HEK293 (cell line): ENCODE measurements around the gene TTC31.
A peak's percentile ranks its signal among the peaks of the same experiment; 100 is the strongest.

Experiments used
- CTCF ChIA-PET: fragments of 350-600 bp; formaldehyde crosslinking; extraction: SDS; loops from one replicate; lab custom pipeline; 2021; ENCODE audit warnings: antibody characterized with exemption; lab: Yijun Ruan, JAX
- POLR2A ChIA-PET: fragments of 300-600 bp; formaldehyde crosslinking; extraction: SDS; loops from one replicate; lab custom pipeline; 2020; ENCODE audit warnings: antibody characterized with exemption, inconsistent platforms; lab: Yijun Ruan, JAX
- H3K27ac ChIP-seq: fragments of 200-500 bp; sonication (Bioruptor generic); 2 replicates; pipeline ENCODE4 v1.5.1; 2014; ENCODE audit warnings: low read depth, low read length, control low read depth, inconsistent platforms; ENCODE audit errors: extremely low read depth
- H3K36me3 ChIP-seq, 2 experiments: fragments of 200-500 bp in 1 of 2; sonication (Bioruptor generic) in 1 of 2; 1 replicate in 1 of 2; 2 replicates in 1 of 2; pipeline ENCODE4 v1.5.1; 2014 to 2017; ENCODE audit warnings: inconsistent platforms in 2 of 2, low read length in 2 of 2; ENCODE audit not compliant: control insufficient read depth in 2 of 2, insufficient read depth in 1 of 2
- H3K4me1 ChIP-seq: fragments of 200-500 bp; sonication (Bioruptor generic); 2 replicates; pipeline ENCODE4 v1.5.1; 2014; ENCODE audit warnings: mild to moderate bottlenecking, low read length, inconsistent platforms; ENCODE audit not compliant: control insufficient read depth, insufficient read depth
- H3K4me3 ChIP-seq: 2 replicates; pipeline ENCODE4 v1.5.1; 2011; ENCODE audit warnings: low read depth, mild to moderate bottlenecking, control low read depth, low read length, moderate library complexity
- H3K9me3 ChIP-seq: fragments of 200-500 bp; sonication (Bioruptor generic); 2 replicates; pipeline ENCODE4 v1.5.1; 2014; ENCODE audit warnings: low read depth, low read length, inconsistent platforms; ENCODE audit not compliant: control insufficient read depth, insufficient read depth
- CTCF ChIP-seq: fragments of 450-650 bp; formaldehyde crosslinking; IDR thresholded peaks from 2 replicates; pipeline ENCODE4 v1.5.1; 2016; ENCODE audit warnings: missing biosample characterization, missing genetic modification characterization
- GLI2 ChIP-seq: fragments of 450-650 bp; formaldehyde crosslinking; IDR thresholded peaks from 2 replicates; pipeline ENCODE4; 2017; ENCODE audit warnings: missing biosample characterization, missing genetic modification characterization, low read depth, borderline replicate concordance
- GLIS2 ChIP-seq: fragments of 450-650 bp; formaldehyde crosslinking; IDR thresholded peaks from 2 replicates; pipeline ENCODE4 v1.5.1; 2016; ENCODE audit warnings: missing biosample characterization, missing genetic modification characterization
- REPIN1 ChIP-seq: fragments of 450-650 bp; formaldehyde crosslinking; IDR thresholded peaks from 2 replicates; pipeline ENCODE4 v1.5.1; 2017; ENCODE audit warnings: missing biosample characterization, missing genetic modification characterization, low read depth
- SALL2 ChIP-seq: fragments of 450-650 bp; formaldehyde crosslinking; IDR thresholded peaks from 2 replicates; pipeline ENCODE4 v1.5.0; 2017; ENCODE audit warnings: missing biosample characterization, mild to moderate bottlenecking, missing genetic modification characterization, borderline replicate concordance
- SP3 ChIP-seq: fragments of 450-650 bp; formaldehyde crosslinking; IDR thresholded peaks from 2 replicates; pipeline ENCODE4 v1.5.1; 2016; ENCODE audit warnings: missing biosample characterization, missing genetic modification characterization
- YY2 ChIP-seq: fragments of 450-650 bp; formaldehyde crosslinking; IDR thresholded peaks from 2 replicates; pipeline ENCODE4 v1.5.1; 2016; ENCODE audit warnings: missing biosample characterization, missing genetic modification characterization
- ZBTB17 ChIP-seq: fragments of 450-650 bp; formaldehyde crosslinking; IDR thresholded peaks from 2 replicates; pipeline ENCODE4 v1.5.1; 2016; ENCODE audit warnings: missing biosample characterization, missing genetic modification characterization
- ZBTB48 ChIP-seq: fragments of 450-650 bp; formaldehyde crosslinking; IDR thresholded peaks from 2 replicates; pipeline ENCODE4 v1.5.1; 2016; ENCODE audit warnings: missing biosample characterization, missing genetic modification characterization
- ZNF133 ChIP-seq: fragments of 450-650 bp; formaldehyde crosslinking; IDR thresholded peaks from 2 replicates; pipeline ENCODE4 v1.5.1; 2016; ENCODE audit warnings: missing biosample characterization, missing genetic modification characterization
- ZNF184 ChIP-seq: fragments of 450-650 bp; IDR thresholded peaks from 2 replicates; pipeline ENCODE4 v1.5.1; 2018; ENCODE audit warnings: missing biosample characterization, mild to moderate bottlenecking, missing genetic modification characterization
- ZNF2 ChIP-seq: fragments of 450-650 bp; formaldehyde crosslinking; IDR thresholded peaks from 2 replicates; pipeline ENCODE4 v1.5.1; 2016; ENCODE audit warnings: missing biosample characterization, missing genetic modification characterization
- ZNF311 ChIP-seq: fragments of 450-650 bp; formaldehyde crosslinking; IDR thresholded peaks from 2 replicates; pipeline ENCODE4 v1.5.1; 2017; ENCODE audit warnings: missing biosample characterization, missing genetic modification characterization, borderline replicate concordance
- ZNF549 ChIP-seq: fragments of 450-650 bp; IDR thresholded peaks from 2 replicates; pipeline ENCODE4 v1.5.1; 2018; ENCODE audit warnings: missing biosample characterization, missing genetic modification characterization, mild to moderate bottlenecking, inconsistent platforms, moderate library complexity
- ZNF610 ChIP-seq: fragments of 450-650 bp; formaldehyde crosslinking; IDR thresholded peaks from 2 replicates; pipeline ENCODE4 v1.5.1; 2016; ENCODE audit warnings: missing biosample characterization, missing genetic modification characterization, borderline replicate concordance
- ZNF76 ChIP-seq: fragments of 450-650 bp; formaldehyde crosslinking; IDR thresholded peaks from 2 replicates; pipeline ENCODE4; 2016; ENCODE audit warnings: low read depth, missing biosample characterization, missing genetic modification characterization, borderline replicate concordance
- ZXDB ChIP-seq: fragments of 450-650 bp; formaldehyde crosslinking; IDR thresholded peaks from 2 replicates; pipeline ENCODE4 v1.5.1; 2016; ENCODE audit warnings: missing biosample characterization, missing genetic modification characterization
- TF ChIP-seq, protein P1 (sequence below): fragments of 450-650 bp; formaldehyde crosslinking; IDR thresholded peaks from 2 replicates; pipeline ENCODE4 v1.5.1; 2016; ENCODE audit warnings: missing biosample characterization, missing genetic modification characterization
- TF ChIP-seq, protein P2 (sequence below): fragments of 450-650 bp; formaldehyde crosslinking; IDR thresholded peaks from 2 replicates; pipeline ENCODE4 v1.5.1; 2016; ENCODE audit warnings: missing biosample characterization, missing genetic modification characterization
- TF ChIP-seq, protein P3 (sequence below): fragments of 450-650 bp; formaldehyde crosslinking; IDR thresholded peaks from 2 replicates; pipeline ENCODE4 v1.5.1; 2016; ENCODE audit warnings: missing biosample characterization, missing genetic modification characterization
- TF ChIP-seq, protein P4 (sequence below): fragments of 450-650 bp; formaldehyde crosslinking; IDR thresholded peaks from 2 replicates; pipeline ENCODE4 v1.5.1; 2016; ENCODE audit warnings: missing biosample characterization, missing genetic modification characterization, borderline replicate concordance

Gene TTC31

GRCh38 chr2:74525717-74526648 lies 43.1 kb downstream of the TTC31 start, which contains the start of gene DQX1:
Gene DQX1 (minus strand): TSS chr2:74526231. CDS start chr2:74525729, 502 bp downstream.
- POLR2A ChIA-PET: interaction anchor here (0.6 to 2.5 kb wide), 6 partner anchors 11 to 52 kb away, joined by 3 to 12 read pairs (median 6); partner anchors contain the start of genes CCDC142, PCGF1 and TTC31
- no peaks in the 10 kb centered on the region; the same call in 1 of the 2 replicates for H3K4me1 ChIP-seq
- H3K4me3 ChIP-seq: no peak within 1 kb of the TSS
- H3K9me3 ChIP-seq: no peaks in the 10 kb centered on the region
- H3K27ac ChIP-seq: no peak within 1 kb of the TSS
- H3K36me3 ChIP-seq: peaks cover 7 to 38% of the 10 kb centered on the region in 2 experiments; a peak in 1 of 3 replicates
- CTCF ChIA-PET: interaction anchor here (1.3 kb wide), 1 partner anchor 20 kb away, joined by 5 read pairs; no protein-coding TSS in a partner anchor
- TF ChIP-seq SP3 (peak; percentile 43; the same call in 1 of the 2 replicates), ZXDB (no peak), ZNF610 (tag by site-specific recombination) (0 out of 2 replicates have a peak, but pooled peaks have one; percentile 23), SALL2 (tag by site-specific recombination) (no peak), ZBTB17 (tag by site-specific recombination) (peak; percentile 65), ZNF2 (tag by site-specific recombination) (no peak), ZBTB48 (tag by site-specific recombination) (no peak), ZNF311 (tag by site-specific recombination) (no peak), ZNF76 (tag by site-specific recombination) (peak; percentile 54; the same call in 1 of the 2 replicates), GLIS2 (tag by site-specific recombination) (no peak), GLI2 (tag by site-specific recombination) (no peak), CTCF (tag by site-specific recombination) (no peak), REPIN1 (no peak), YY2 (tag by site-specific recombination) (no peak), ZNF184 (tag by site-specific recombination) (no peak), ZNF133 (tag by site-specific recombination) (no peak), ZNF549 (tag by site-specific recombination) (no peak)
- TF ChIP-seq, protein P1, sequence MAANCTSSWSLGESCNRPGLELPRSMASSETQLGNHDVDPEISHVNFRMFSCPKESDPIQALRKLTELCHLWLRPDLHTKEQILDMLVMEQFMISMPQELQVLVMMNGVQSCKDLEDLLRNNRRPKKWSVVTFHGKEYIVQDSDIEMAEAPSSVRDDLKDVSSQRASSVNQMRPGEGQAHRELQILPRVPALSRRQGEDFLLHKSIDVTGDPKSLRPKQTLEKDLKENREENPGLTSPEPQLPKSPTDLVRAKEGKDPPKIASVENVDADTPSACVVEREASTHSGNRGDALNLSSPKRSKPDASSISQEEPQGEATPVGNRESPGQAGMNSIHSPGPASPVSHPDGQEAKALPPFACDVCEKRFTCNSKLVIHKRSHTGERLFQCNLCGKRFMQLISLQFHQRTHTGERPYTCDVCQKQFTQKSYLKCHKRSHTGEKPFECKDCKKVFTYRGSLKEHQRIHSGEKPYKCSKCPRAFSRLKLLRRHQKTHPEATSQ (tag by site-specific recombination): no peak
- TF ChIP-seq, protein P2, sequence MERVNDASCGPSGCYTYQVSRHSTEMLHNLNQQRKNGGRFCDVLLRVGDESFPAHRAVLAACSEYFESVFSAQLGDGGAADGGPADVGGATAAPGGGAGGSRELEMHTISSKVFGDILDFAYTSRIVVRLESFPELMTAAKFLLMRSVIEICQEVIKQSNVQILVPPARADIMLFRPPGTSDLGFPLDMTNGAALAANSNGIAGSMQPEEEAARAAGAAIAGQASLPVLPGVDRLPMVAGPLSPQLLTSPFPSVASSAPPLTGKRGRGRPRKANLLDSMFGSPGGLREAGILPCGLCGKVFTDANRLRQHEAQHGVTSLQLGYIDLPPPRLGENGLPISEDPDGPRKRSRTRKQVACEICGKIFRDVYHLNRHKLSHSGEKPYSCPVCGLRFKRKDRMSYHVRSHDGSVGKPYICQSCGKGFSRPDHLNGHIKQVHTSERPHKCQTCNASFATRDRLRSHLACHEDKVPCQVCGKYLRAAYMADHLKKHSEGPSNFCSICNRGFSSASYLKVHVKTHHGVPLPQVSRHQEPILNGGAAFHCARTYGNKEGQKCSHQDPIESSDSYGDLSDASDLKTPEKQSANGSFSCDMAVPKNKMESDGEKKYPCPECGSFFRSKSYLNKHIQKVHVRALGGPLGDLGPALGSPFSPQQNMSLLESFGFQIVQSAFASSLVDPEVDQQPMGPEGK: no peak
- TF ChIP-seq, protein P3, sequence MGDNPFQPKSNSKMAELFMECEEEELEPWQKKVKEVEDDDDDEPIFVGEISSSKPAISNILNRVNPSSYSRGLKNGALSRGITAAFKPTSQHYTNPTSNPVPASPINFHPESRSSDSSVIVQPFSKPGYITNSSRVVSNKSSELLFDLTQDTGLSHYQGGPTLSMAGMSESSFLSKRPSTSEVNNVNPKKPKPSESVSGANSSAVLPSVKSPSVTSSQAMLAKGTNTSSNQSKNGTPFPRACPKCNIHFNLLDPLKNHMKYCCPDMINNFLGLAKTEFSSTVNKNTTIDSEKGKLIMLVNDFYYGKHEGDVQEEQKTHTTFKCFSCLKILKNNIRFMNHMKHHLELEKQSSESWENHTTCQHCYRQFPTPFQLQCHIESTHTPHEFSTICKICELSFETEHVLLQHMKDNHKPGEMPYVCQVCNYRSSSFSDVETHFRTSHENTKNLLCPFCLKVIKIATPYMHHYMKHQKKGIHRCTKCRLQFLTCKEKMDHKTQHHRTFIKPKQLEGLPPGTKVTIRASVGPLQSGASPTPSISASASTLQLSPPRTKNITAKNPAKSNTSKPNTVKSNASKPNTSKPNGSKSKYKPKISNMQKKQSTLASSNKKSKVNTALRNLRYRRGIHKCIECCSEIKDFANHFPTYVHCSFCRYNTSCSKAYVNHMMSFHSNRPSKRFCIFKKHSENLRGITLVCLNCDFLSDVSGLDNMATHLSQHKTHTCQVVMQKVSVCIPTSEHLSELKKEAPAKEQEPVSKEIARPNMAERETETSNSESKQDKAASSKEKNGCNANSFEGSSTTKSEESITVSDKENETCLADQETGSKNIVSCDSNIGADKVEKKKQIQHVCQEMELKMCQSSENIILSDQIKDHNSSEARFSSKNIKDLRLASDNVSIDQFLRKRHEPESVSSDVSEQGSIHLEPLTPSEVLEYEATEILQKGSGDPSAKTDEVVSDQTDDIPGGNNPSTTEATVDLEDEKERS (tag by site-specific recombination): no peak
- TF ChIP-seq, protein P4, sequence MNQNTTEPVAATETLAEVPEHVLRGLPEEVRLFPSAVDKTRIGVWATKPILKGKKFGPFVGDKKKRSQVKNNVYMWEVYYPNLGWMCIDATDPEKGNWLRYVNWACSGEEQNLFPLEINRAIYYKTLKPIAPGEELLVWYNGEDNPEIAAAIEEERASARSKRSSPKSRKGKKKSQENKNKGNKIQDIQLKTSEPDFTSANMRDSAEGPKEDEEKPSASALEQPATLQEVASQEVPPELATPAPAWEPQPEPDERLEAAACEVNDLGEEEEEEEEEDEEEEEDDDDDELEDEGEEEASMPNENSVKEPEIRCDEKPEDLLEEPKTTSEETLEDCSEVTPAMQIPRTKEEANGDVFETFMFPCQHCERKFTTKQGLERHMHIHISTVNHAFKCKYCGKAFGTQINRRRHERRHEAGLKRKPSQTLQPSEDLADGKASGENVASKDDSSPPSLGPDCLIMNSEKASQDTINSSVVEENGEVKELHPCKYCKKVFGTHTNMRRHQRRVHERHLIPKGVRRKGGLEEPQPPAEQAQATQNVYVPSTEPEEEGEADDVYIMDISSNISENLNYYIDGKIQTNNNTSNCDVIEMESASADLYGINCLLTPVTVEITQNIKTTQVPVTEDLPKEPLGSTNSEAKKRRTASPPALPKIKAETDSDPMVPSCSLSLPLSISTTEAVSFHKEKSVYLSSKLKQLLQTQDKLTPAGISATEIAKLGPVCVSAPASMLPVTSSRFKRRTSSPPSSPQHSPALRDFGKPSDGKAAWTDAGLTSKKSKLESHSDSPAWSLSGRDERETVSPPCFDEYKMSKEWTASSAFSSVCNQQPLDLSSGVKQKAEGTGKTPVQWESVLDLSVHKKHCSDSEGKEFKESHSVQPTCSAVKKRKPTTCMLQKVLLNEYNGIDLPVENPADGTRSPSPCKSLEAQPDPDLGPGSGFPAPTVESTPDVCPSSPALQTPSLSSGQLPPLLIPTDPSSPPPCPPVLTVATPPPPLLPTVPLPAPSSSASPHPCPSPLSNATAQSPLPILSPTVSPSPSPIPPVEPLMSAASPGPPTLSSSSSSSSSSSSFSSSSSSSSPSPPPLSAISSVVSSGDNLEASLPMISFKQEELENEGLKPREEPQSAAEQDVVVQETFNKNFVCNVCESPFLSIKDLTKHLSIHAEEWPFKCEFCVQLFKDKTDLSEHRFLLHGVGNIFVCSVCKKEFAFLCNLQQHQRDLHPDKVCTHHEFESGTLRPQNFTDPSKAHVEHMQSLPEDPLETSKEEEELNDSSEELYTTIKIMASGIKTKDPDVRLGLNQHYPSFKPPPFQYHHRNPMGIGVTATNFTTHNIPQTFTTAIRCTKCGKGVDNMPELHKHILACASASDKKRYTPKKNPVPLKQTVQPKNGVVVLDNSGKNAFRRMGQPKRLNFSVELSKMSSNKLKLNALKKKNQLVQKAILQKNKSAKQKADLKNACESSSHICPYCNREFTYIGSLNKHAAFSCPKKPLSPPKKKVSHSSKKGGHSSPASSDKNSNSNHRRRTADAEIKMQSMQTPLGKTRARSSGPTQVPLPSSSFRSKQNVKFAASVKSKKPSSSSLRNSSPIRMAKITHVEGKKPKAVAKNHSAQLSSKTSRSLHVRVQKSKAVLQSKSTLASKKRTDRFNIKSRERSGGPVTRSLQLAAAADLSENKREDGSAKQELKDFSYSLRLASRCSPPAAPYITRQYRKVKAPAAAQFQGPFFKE (tag by site-specific recombination): no peak
